ENCODE measurements around the gene PRX.

GRCh38 chr19:40418040-40418439 is 4.9 kb upstream of the PRX start:
- TF ChIP-seq POLR2A (IDR thresholded peaks at IDR 0.05; ENCODE audit: low read length) (no peak), GATA1 (IDR thresholded peaks at IDR 0.05; ENCODE audit: low read depth, low read length) (no peak)

Data from erythroblast (primary cell).